Ovary (tissue), 3 donors: Measurements from ENCODE around the gene ZNF423.

Experiments used
- EP300 ChIP-seq: sonication (generic); formaldehyde crosslinking; IDR thresholded peaks from one replicate; pipeline ENCODE4 v1.6.1; 2017; ENCODE audit warnings: antibody characterized with exemption
- TF ChIP-seq, protein P1 (sequence below), 3 donors: fragments of 450-650 bp in 2 of 3; fragments of 200-600 bp in 1 of 3; IDR thresholded peaks; one replicate each; pipeline versions ENCODE4 v1.5.1 to v1.8.0; 2016 to 2022; ENCODE audit warnings: antibody characterized with exemption in 3 of 3, mild to moderate bottlenecking in 1 of 3
- donor health status: DM: no; HTN: no; CAD: no.

GRCh38 chr16:49441366-49441780 lies 414.5 kb downstream of the ZNF423 start:
- TF ChIP-seq, protein P1, sequence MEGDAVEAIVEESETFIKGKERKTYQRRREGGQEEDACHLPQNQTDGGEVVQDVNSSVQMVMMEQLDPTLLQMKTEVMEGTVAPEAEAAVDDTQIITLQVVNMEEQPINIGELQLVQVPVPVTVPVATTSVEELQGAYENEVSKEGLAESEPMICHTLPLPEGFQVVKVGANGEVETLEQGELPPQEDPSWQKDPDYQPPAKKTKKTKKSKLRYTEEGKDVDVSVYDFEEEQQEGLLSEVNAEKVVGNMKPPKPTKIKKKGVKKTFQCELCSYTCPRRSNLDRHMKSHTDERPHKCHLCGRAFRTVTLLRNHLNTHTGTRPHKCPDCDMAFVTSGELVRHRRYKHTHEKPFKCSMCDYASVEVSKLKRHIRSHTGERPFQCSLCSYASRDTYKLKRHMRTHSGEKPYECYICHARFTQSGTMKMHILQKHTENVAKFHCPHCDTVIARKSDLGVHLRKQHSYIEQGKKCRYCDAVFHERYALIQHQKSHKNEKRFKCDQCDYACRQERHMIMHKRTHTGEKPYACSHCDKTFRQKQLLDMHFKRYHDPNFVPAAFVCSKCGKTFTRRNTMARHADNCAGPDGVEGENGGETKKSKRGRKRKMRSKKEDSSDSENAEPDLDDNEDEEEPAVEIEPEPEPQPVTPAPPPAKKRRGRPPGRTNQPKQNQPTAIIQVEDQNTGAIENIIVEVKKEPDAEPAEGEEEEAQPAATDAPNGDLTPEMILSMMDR (IDR thresholded peaks at IDR 0.05), result no peak
- no peak for TF ChIP-seq EP300
